Endothelial cell of umbilical vein (primary cell): ENCODE results near the gene SAMSN1.

Experiments
- CTCF ChIP-seq, 2 donors: IDR thresholded peaks; 1 replicate in 1 of 2; 2 replicates in 1 of 2; pipeline ENCODE4 v1.5.1; 2011; ENCODE audit warnings: low read length in 2 of 2, mild to moderate bottlenecking in 2 of 2, moderate library complexity in 2 of 2, control low read depth in 1 of 2, inconsistent platforms in 1 of 2, low read depth in 1 of 2; ENCODE audit not compliant: insufficient read depth in 1 of 2; ENCODE audit errors: extremely low read depth in 1 of 2
- EZH2 ChIP-seq: IDR thresholded peaks from 2 replicates; pipeline ENCODE4 v1.6.1; 2012; ENCODE audit warnings: borderline replicate concordance, low read depth, mild to moderate bottlenecking, moderate library complexity, low read length, inconsistent platforms; ENCODE audit not compliant: severe bottlenecking
- POLR2A ChIP-seq: IDR thresholded peaks from 2 replicates; pipeline ENCODE4 v1.6.1; 2012; ENCODE audit warnings: low read depth, mild to moderate bottlenecking, control low read depth, low read length

DNA sequence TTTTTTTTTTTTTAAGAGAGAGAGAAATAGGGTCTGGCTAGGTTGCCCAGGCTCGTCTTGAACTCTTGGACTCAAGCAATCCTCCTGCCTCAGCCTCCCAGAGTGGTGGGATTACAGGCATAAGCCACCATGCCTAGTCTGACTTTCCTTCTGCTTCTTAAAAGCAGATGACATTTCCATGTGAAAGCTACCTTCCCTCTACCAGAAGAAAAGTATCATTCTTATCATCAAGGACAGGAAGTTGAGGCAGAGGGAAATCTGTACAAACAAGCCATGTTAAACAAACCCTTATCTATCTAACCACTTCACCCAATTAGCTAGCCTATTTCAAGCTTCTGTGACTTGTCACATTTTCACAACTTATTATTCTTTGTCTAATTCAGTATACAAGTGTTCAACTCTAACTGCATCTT, 54.8 kb downstream of the SAMSN1 start:
- no peak for TF ChIP-seq EZH2
- no peak for TF ChIP-seq CTCF (IDR thresholded peaks at IDR 0.05; ENCODE audit: extremely low read depth in 1 of 2, insufficient read depth in 1 of 2, low read depth in 1 of 2, low read length in 2 of 2)
- no peak for TF ChIP-seq POLR2A
